Stimulated activated CD4-positive, alpha-beta T cell treated with anti-CD3 and anti-CD28 coated beads, Interleukin-12 subunit alpha, Interleukin-12 subunit beta, amount 100 ng/mL, for 24 hours (primary cell): ENCODE results near the gene PACSIN2.

Experiments used
- DNase-seq, 2 experiments: peaks; one replicate each; pipeline ENCODE4 v3.0.0-alpha.2; 2020; ENCODE audit warnings: low read depth in 2 of 2

PACSIN2 gene

DNA sequence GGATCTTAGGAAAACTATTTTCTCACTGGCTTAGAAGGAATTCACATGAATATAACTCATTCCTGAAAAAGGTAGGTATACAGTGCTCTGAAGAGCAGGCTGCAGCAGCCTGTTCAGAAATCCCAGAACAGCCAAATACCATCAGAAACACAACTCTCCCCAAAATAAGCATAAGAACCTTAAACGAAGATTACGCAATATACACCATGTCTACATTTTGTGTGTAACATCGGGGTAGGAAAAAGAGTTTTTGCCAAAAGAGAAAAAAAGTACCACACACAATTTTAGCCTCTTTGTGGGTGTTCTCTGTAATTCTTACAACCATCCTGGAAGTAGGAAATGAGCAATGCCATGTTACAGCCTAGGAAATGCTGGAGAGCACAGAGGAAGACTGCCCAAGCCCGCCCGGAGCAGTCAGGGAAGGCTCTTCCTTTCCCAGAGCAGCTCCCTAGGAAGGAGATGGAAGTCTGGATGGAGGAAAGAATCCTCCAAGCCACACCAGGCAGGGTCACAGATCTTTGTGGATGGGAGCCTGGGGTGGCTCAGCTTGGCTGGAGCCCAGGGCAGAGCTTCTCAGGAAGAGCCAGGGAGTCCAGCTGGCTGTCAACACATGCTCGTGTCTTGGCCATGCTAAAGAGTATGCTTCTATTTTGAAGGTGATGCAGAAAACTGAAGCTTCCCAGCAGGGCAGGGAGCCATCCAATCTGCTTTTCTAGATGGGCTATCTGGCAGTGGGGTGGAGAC is 108.2 kb downstream of the PACSIN2 start:
- no peak for DNase-seq

DNA sequence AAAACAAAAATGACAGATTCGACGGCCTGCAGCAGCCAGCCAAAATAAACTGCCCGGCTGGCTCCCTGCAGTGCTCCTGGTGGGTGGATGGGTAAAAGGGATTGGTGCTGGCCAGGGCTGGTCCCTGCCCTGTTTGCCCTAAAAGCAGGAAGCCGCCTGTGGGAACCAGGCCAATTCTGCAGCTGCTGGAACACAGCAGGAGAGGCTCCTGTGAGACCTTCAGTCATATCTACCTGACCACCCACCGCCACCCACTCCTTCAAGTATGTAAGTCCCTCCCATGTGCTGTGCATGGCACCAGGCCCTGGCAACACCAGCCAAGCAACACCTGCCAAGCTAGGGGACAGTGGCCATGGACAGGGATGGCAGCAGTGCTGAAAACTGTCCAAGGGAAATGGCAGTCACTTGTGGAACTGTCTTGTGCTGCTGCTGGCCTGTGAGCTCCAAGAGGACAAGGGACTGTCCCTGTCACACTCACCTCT is 109.2 kb downstream of the PACSIN2 start:
- no peak for DNase-seq

DNA sequence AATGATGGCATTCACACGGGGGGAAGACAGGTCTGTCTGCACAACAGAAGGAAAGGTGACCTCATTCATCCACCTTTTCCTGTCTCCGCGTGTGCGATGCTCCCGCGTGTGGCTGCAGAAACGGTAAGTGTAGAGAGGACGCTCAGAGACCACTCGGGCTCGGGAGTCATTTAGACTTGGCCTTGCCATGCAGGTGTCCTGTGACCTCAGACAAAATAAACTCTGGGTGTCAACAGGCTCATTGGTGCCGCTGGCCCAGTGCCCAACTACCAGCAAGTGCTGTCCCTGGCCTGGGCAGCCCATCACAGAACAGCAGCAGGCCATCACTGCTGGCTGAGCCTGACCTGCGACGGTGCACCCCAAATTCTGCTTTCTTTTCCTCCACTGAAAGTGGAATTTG is 109.7 kb downstream of the PACSIN2 start:
- DNase-seq: no peak

GRCh38 chr22:42904050-42904449 is 110.9 kb downstream of the PACSIN2 start:
- no peak for DNase-seq

DNA sequence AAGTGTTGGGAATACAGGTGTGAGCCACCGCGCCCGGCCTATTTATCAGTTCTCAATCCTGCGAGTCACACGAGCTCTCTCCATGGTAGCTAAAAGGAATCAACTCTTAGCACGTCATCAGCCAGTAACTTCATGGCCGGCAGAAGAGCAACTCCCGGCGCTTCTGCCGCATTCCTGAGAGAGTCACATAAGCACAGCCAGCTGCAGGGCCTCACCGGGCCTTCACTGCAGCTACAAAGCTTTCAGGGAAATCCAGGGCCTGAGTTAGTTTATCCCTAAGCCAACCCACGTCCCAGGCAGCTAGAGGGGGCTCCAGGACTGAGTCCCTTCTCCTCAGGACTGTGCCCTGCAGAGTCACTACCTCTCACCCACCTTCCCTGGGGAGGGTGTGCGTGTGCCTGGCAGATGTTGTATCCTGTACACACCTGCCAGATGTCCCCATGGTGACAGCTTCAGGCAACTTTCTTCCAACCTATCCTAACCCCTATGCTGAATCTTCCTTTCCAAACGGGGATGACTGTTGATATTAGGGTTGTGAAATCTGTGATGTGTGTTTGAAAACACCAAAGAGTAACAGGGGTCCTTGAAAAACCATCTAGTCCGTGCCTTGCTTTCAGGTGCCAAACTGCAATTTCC is 112.0 kb downstream of the PACSIN2 start:
- DNase-seq: no peak

- DNase-seq: no peak
Measured at GRCh38 chr22:42901790-42902508, 113.0 kb downstream of the PACSIN2 start.

GRCh38 chr22:42897960-42898359 is 117.0 kb downstream of the PACSIN2 start:
- no peak for DNase-seq

DNA sequence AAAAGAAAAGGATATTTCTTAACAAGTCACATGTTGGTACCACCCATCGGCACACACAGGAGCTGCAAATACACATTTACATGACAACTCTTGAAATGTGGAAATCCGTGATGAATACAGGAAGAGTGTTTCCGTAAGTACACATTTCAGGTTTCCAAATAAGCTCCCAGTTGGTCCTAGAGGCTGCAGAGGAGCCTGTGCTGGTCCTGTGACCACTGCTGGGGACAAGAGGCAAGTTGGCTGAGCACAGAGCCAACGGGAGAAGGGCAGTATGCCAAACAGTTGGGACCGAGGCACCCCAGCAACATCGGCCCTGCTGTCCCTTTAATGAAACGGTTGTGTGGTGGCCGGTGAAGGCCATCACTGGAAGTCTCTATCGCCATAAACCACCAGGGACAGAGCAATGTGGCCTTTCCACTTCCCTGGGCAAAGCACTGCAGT is 119.4 kb downstream of the PACSIN2 start:
- no peak for DNase-seq

- DNase-seq: no peak
Measured at GRCh38 chr22:42895087-42895486, 119.9 kb downstream of the PACSIN2 start.

DNA sequence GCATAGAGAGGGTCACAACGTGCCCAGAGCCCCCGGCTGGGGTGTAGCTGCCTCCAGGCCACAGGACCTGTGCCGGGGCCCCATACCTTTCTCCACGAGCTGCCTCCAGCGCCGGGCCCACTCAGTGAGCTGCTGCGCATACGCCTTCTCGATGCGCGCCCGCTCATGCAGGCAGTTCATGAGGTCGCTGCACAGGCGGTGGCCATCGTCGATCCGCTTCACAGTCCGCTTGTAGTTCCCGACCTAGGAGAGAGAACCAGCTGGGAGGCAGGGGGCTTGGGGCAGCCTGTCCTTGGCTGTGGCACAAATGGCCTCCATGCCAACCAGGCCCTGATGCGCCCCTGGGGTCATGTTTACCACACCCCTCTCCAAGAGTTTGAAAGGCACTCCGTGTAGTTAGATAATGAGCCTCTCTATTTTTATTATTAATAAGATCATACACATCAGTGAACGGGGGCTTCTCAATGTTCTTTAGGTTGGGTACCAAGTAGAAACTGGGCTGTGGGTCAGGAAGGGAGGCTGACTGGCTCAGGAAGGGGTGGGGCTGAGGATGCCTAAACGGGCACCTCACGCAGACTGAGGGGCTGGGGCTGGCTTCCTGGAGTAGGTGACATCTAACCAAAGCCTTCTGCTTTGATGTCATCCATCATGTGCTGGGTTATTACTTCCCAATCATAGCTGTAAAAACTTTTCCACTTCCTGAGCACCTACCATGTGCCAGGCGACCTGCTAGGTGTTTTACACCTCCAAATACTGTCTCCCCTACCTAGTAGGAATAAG is 121.4 kb downstream of the PACSIN2 start:
- DNase-seq: no peak

GRCh38 chr22:42892571-42893316 is 122.2 kb downstream of the PACSIN2 start:
- DNase-seq: no peak

DNA sequence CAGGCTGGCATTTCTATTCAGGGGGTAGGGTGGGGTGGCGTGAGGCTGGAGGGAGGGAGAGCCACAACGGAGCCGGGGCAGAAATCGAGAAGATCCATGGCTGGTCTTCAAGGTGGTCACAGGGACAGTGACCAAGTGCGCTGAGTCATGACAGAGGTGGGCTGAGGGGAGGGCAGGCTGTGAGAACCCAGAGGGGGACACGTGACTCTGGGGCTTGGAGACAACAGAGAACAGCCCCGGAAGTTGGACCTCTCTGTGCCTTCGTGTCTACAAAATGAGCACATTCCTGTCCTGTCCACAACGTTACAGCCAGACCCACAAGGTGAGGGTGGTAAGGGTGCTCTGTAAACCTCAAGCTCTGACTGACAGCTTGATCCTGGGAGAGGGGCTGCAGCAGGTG is 122.8 kb downstream of the PACSIN2 start:
- DNase-seq: no peak

DNA sequence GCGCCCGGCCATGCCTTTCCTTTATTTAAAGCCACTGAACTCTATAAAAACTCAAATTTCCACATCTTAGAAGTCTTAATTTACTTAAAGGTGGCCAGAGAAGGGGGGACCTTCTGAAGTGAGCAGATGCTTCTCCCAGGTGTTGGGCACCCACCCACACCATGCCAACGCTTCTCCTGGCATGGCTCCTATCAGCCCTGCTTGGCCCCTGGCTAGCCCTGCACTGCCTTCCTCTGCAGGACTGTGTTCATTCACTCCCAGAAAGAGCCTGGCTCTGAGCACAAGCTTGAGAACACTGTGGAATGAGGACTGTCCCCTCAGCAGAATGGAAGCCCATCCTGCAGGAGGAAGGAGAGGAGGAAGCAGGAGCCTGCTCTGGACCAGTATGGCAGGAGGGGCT is 123.3 kb downstream of the PACSIN2 start:
- no peak for DNase-seq

GRCh38 chr22:42891008-42891407 is 123.9 kb downstream of the PACSIN2 start:
- DNase-seq: no peak

DNA sequence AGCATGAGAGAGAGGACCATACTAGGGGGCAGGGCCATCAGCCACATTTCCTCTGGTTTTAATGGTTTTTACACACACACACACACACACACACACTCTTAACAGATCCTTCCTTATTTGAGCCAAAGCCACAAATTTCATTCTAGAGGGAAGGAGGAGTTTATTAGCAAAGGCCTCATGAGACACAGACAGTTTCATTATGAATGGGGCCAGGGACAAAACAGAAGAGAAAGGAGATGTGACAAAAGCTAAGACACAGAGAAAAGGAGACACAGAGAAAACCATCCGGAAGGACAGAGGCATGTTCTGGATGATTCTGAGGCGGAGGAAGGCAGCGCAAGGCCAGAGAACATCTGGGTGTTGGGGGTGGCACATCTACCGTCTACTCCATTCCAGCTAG is 125.6 kb downstream of the PACSIN2 start:
- DNase-seq: no peak

- DNase-seq: no peak
Measured at GRCh38 chr22:42887523-42888507, 127.1 kb downstream of the PACSIN2 start.

GRCh38 chr22:42887120-42887519 is 127.8 kb downstream of the PACSIN2 start:
- DNase-seq: no peak

GRCh38 chr22:42885446-42885845 is 129.5 kb downstream of the PACSIN2 start:
- DNase-seq: no peak

GRCh38 chr22:42884616-42885375 is 130.2 kb downstream of the PACSIN2 start:
- DNase-seq: no peak
